GM18511 (cell line): Measurements from ENCODE around the gene SAPCD2.

ENCODE experiments used
- ATAC-seq: cut with Tn5 transposase; IDR thresholded peaks from one replicate; pipeline ENCODE4 v1.9.1; 2021; ENCODE audit warnings: mild to moderate bottlenecking, moderate library complexity; ENCODE audit not compliant: unreplicated experiment

Gene SAPCD2

GRCh38 chr9:137082925-137083290, 12.6 kb upstream of the SAPCD2 start:
- ATAC-seq = no peak

GRCh38 chr9:137082222-137082924, 12.0 kb upstream of the SAPCD2 start:
- no peak for ATAC-seq

GRCh38 chr9:137080260-137081122, 10.1 kb upstream of the SAPCD2 start:
- no peak for ATAC-seq

GRCh38 chr9:137079401-137079787, 9.0 kb upstream of the SAPCD2 start:
- no peak for ATAC-seq

GRCh38 chr9:137078701-137079400, 8.5 kb upstream of the SAPCD2 start:
- no peak for ATAC-seq

GRCh38 chr9:137077758-137078693, 7.7 kb upstream of the SAPCD2 start:
- ATAC-seq = no peak

GRCh38 chr9:137077010-137077747, 6.8 kb upstream of the SAPCD2 start, which contains the start of gene UAP1L1:
Gene UAP1L1, plus strand, starts transcription at chr9:137077517. Its CDS starts 16 bp downstream, at chr9:137077533.
- ATAC-seq = no peak

GRCh38 chr9:137076636-137077009, 6.3 kb upstream of the SAPCD2 start:
- ATAC-seq = no peak

GRCh38 chr9:137075275-137075775, 5.0 kb upstream of the SAPCD2 start:
- no peak for ATAC-seq

GRCh38 chr9:137074657-137075274, 4.4 kb upstream of the SAPCD2 start:
- no peak for ATAC-seq

- ATAC-seq = no peak
Observed at GRCh38 chr9:137073992-137074399, 3.6 kb upstream of the SAPCD2 start.

- no peak for ATAC-seq
Observed at GRCh38 chr9:137071282-137071681, 925 bp upstream of the SAPCD2 start.

- peak; percentile 9 for ATAC-seq
Observed at GRCh38 chr9:137070906-137071275, 534 bp upstream of the SAPCD2 start.

- ATAC-seq = no peak
Observed at GRCh38 chr9:137069508-137070091, 757 bp downstream of the SAPCD2 start.

GRCh38 chr9:137068539-137069507, 1.5 kb downstream of the SAPCD2 start:
- no peak for ATAC-seq

- peak; percentile 54 for ATAC-seq
Observed at GRCh38 chr9:137067860-137068538, 2.4 kb downstream of the SAPCD2 start.
